Activated CD8-positive, alpha-beta T cell treated with anti-CD3 and anti-CD28 coated beads for 36 hours (primary cell): ENCODE measurements around the gene ACTR3C. TPM values are rescaled to one million over a fixed set of nuclear protein-coding genes. Genes with fewer than 3 reads are reported as not detected.
"Not testable (repeated sequence)": the region's sequence is repeated elsewhere in the genome, so short reads cannot be mapped to it uniquely, and the experiment has no call there.

ENCODE experiments used
- ATAC-seq: fragments of 200-7000 bp; cut with Tn5 transposase; one replicate; pipeline ENCODE4 v1.10.0; 2021; ENCODE audit warnings: mild to moderate bottlenecking, moderate library complexity
- CTCF ChIA-PET: fragments of 350-600 bp; sonication (Branson Sonifier 250); formaldehyde crosslinking; loops from one replicate; lab custom pipeline; 2021; ENCODE audit warnings: antibody characterized with exemption; lab: Charles Lee
- POLR2A ChIA-PET: fragments of 350-600 bp; sonication (Branson Sonifier 250); formaldehyde crosslinking; loops from one replicate; lab custom pipeline; 2021; ENCODE audit warnings: antibody characterized with exemption; lab: Charles Lee
- DNase-seq: peaks from one replicate; pipeline ENCODE4 v3.0.0-alpha.2; 2020
- H3K27ac Mint-ChIP-seq: one replicate; pipeline ENCODE4 v1.8.0; 2021; ENCODE audit warnings: mild to moderate bottlenecking, mixed read lengths
- H3K27me3 Mint-ChIP-seq: one replicate; pipeline ENCODE4 v1.8.0; 2021; ENCODE audit warnings: mixed read lengths
- H3K36me3 Mint-ChIP-seq: one replicate; pipeline ENCODE4 v1.8.0; 2021; ENCODE audit warnings: low read depth, mixed read lengths
- H3K4me1 Mint-ChIP-seq: one replicate; pipeline ENCODE4 v1.8.0; 2021; ENCODE audit warnings: low read depth, mixed read lengths
- H3K4me3 Mint-ChIP-seq: one replicate; pipeline ENCODE4 v1.8.0; 2021; ENCODE audit warnings: mild to moderate bottlenecking, moderate library complexity, mixed read lengths
- H3K9me3 Mint-ChIP-seq: one replicate; pipeline ENCODE4 v1.8.0; 2021; ENCODE audit warnings: mixed read lengths
- intact Hi-C: fragments of 100-400 bp; cut with micrococcal nuclease; formaldehyde crosslinking; loops from one replicate; pipeline ENCODE4 v1.10.0; 2022
- total RNA-seq, 2 experiments: library from RNA; stranded (reverse); gene quantifications; one replicate each; pipeline ENCODE4 v1.2.3, GENCODE V29; 2021
- TF ChIP-seq, protein P1 (sequence below): fragments of 200-600 bp; IDR thresholded peaks from one replicate; pipeline ENCODE4 v1.8.0; 2022; ENCODE audit warnings: antibody characterized with exemption, mild to moderate bottlenecking

ACTR3C gene
- total RNA-seq, 2 experiments from 2014 or later, result 2.6 to 2.9 TPM

DNA sequence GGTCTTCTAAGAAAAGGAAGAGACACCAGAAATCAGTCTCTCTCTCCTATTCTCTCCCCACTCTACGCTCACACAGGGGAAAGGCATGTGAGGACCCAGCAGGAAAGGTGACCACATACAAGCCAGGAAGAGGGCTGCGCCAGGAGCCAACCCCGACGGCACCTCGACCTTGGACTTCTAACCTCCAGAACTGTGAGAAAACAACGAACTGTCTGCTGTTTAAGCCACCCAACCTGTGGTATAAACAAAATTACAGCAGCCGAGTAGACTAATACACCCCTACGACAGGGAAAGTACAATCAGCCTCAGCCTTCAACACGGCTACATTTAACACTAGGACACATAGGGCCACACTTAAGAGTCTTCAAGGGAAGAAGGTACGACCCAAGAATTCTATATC is 26.5 kb downstream of the ACTR3C start:
- intact Hi-C loops, DNase-seq, POLR2A ChIA-PET, H3K27me3 Mint-ChIP-seq, H3K27ac Mint-ChIP-seq, ATAC-seq, H3K36me3 Mint-ChIP-seq, H3K4me1 Mint-ChIP-seq, H3K9me3 Mint-ChIP-seq, CTCF ChIA-PET, H3K4me3 Mint-ChIP-seq: not testable (repeated sequence)

DNA sequence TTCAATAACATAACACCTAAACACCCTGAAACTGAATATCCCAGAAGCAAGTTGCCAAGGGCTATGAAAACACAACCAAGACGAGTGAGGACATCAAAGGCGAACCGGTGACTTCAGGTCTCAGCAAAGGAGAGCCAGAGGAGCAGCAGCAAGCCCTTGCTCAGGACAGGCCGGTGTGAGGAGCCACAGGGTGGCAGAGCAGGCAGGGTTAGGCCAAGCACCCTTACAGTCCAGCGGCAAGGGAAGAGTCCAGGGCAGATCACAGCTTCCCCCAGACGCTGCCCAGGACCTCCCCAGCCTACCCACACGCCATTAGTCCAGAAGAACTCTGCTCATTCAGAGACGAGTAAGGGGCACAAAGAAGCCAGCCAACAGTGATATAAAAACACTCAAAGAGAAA is 27.7 kb downstream of the ACTR3C start:
- ATAC-seq, H3K4me1 Mint-ChIP-seq, H3K9me3 Mint-ChIP-seq, H3K4me3 Mint-ChIP-seq, H3K36me3 Mint-ChIP-seq, intact Hi-C loops, H3K27ac Mint-ChIP-seq, CTCF ChIA-PET, H3K27me3 Mint-ChIP-seq, POLR2A ChIA-PET, DNase-seq: not testable (repeated sequence)

DNA sequence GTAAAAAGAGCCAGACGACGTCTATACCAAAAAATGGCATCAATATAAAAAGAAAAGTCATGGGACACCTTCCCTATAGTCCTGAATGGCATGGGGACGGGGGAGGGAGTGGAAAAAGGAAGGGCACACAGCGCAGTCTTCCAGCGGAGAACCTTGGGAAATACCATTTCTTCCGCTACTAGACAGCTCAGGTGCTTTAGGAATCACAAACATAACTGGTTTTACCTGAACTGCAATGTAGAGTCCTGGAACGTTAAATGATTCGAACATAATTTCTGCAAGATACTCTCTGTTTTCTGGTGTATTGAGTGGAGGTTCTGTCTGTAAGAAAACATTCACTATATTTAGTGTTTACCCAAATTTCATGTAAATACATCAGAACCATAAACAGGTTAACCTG is 28.3 kb downstream of the ACTR3C start:
- H3K36me3 Mint-ChIP-seq, DNase-seq, POLR2A ChIA-PET, H3K27ac Mint-ChIP-seq, H3K9me3 Mint-ChIP-seq, H3K4me3 Mint-ChIP-seq, intact Hi-C loops, H3K4me1 Mint-ChIP-seq, ATAC-seq, H3K27me3 Mint-ChIP-seq, CTCF ChIA-PET: not testable (repeated sequence)

DNA sequence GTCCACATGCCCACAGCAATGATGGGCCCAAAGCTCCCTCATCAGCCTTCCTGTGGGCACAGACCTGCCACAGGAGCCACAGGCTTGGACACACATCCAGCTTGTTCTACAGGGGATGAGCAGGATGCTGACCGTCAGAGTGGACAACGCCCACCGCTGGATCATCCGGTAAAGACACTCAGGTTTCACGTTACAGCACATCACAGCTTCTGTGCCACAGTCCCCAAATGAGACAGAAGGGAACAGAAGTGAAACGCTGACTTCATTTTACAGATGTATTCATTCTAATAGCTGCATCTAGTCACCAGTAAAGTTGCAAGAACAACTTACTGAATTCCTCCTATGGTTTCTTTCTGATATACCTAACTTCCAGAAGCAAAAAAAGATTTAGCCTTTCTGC is 33.0 kb downstream of the ACTR3C start:
- not testable (repeated sequence) for DNase-seq, H3K27me3 Mint-ChIP-seq

DNA sequence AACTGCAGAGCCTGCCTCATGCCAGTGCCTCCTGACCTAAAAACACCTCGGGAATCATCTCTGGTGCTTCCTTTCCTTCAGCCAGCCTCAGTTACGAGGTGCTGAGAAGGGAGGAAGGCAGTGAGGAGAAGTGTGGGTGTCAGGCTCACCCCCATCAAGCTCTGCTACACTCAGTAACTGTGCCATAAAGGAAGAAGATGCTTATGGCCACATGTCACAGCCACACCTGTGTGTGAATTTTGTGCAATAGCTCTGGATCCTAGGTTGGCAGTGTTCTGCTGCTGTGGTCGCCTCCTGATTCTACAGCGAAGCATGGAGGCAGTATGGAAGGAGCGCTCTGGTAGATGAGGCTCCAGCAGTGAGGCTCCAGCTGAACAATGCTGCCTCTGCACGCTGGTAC is 34.5 kb downstream of the ACTR3C start:
- H3K36me3 Mint-ChIP-seq, H3K27ac Mint-ChIP-seq, H3K4me1 Mint-ChIP-seq, H3K9me3 Mint-ChIP-seq, H3K4me3 Mint-ChIP-seq, CTCF ChIA-PET, DNase-seq, intact Hi-C loops, H3K27me3 Mint-ChIP-seq, ATAC-seq, POLR2A ChIA-PET: not testable (repeated sequence)

More for the DNA sequence above, 33.0 kb downstream of the ACTR3C start:
- CTCF ChIA-PET, POLR2A ChIA-PET, H3K27ac Mint-ChIP-seq, H3K36me3 Mint-ChIP-seq, H3K9me3 Mint-ChIP-seq, H3K4me1 Mint-ChIP-seq, intact Hi-C loops, H3K4me3 Mint-ChIP-seq, ATAC-seq: not testable (repeated sequence)

DNA sequence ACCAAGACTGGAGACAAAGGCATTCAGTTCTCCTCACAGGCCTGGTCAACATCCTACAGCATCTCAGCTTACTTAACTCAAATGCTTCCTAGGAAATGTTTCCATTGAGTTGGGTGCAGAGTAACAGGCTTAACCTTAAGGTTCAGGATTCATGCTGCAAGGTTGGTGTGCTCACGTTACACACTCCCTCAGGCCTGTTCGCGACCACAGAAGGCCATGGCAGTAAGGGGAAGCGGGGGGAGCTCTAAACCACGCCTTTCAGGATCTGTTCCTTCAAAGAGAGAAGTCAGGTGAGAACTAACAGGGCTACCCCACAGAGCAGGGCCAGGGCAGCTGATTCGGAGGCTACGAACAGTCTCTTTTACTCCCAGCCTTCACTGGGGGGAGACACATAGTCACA is 35.5 kb downstream of the ACTR3C start:
- H3K4me1 Mint-ChIP-seq, ATAC-seq, DNase-seq, POLR2A ChIA-PET, CTCF ChIA-PET, H3K9me3 Mint-ChIP-seq, H3K4me3 Mint-ChIP-seq, H3K36me3 Mint-ChIP-seq, H3K27ac Mint-ChIP-seq, H3K27me3 Mint-ChIP-seq: not testable (repeated sequence)
- intact Hi-C loops, result loop anchor here (2.0 kb wide), 1 partner anchor 133 kb away; no protein-coding TSS in a partner anchor

DNA sequence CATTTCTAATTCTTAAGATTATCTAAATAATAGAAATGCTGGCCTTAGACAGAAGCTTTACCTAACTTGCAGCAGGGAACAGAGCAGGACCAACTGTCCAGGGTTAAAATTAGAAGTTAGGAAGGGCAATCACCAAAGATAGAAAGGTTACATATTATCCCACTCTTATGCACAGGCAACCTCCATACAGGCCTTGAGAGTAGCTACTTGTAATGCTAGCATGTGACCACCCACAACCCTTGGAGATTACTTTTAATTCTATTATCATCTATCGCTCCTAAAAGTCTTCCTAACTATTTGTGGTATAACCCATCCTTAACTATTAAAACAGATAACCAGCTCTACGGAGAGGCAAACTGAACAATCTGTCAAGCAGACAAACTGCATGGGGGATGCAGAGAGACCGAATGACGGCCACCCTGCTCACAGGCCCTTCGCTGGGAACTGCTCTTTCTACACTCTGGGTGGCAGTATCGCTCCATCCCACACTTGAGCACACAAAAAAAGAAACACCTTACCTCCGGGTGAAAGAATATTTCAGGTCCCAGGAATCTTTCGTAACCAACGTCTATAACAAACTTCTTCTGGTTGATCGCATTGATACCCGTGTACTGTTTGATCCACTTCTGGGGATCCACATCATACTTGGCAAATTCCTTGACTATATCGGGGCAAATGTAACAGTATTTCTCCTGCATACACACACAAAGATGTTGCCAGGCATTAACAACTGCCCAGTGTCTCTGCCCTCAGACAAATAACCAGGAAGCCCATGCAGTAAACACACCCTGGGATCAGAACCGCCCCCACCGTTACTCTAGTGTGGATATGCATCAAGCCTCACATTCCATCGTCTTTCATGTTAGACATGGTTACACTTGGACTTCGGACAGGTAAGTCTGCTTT is 37.2 kb downstream of the ACTR3C start:
- CTCF ChIA-PET, result interaction anchor here (0.8 to 1.8 kb wide), 2 partner anchors 136 to 147 kb away, joined by 4 to 5 read pairs; no protein-coding TSS in a partner anchor
- H3K27ac Mint-ChIP-seq, H3K4me3 Mint-ChIP-seq, H3K36me3 Mint-ChIP-seq, H3K27me3 Mint-ChIP-seq, H3K9me3 Mint-ChIP-seq, H3K4me1 Mint-ChIP-seq, POLR2A ChIA-PET: not testable (repeated sequence)
- TF ChIP-seq, protein P1, sequence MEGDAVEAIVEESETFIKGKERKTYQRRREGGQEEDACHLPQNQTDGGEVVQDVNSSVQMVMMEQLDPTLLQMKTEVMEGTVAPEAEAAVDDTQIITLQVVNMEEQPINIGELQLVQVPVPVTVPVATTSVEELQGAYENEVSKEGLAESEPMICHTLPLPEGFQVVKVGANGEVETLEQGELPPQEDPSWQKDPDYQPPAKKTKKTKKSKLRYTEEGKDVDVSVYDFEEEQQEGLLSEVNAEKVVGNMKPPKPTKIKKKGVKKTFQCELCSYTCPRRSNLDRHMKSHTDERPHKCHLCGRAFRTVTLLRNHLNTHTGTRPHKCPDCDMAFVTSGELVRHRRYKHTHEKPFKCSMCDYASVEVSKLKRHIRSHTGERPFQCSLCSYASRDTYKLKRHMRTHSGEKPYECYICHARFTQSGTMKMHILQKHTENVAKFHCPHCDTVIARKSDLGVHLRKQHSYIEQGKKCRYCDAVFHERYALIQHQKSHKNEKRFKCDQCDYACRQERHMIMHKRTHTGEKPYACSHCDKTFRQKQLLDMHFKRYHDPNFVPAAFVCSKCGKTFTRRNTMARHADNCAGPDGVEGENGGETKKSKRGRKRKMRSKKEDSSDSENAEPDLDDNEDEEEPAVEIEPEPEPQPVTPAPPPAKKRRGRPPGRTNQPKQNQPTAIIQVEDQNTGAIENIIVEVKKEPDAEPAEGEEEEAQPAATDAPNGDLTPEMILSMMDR, result peak; percentile 46
- DNase-seq, result peak; percentile 42
- peak; percentile 93 for ATAC-seq
- intact Hi-C loops, result loop anchor here (2.0 kb wide), 1 partner anchor 135 kb away; no protein-coding TSS in a partner anchor

DNA sequence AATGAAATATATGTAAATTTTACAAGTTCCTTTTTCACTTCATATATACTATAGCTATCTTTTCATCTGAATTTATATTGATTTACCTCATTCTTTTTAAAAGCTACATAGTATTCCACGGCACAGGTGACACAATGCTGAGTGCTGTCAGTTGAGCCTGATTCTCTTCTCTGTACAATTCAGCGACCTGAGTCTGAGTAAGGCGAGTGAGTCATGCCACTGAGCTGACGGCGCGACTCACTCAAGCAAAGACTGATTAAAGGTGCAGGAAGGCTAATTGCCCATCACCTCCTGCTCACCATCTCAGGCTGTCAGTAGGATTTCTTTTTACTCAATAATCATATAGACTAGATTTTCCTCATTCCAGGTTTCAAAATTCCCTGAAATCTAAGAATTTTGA is 39.7 kb downstream of the ACTR3C start:
- H3K27me3 Mint-ChIP-seq, intact Hi-C loops, H3K9me3 Mint-ChIP-seq, H3K27ac Mint-ChIP-seq, H3K36me3 Mint-ChIP-seq, H3K4me1 Mint-ChIP-seq, POLR2A ChIA-PET, CTCF ChIA-PET, H3K4me3 Mint-ChIP-seq, DNase-seq: not testable (repeated sequence)
- ATAC-seq, result peak; percentile 73

DNA sequence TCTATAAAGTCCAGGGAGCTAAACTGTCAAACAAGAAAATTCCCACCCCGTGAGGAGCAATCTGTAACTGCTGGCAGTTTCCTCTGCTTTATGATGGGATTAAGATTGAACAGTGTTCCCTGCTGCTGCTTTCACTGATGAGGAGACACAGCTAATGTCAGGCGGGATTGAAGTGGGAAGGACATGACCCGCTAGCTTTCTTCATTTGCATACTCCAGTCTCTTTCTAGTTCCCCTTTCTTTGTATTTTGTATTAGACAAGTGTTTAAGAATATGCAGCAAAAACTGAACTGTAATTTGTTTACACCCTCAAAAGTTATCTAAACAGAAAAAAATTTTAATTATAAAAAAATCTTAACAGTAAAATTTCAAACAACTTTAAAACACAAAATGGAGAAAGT is 40.2 kb downstream of the ACTR3C start:
- H3K9me3 Mint-ChIP-seq, ATAC-seq, H3K36me3 Mint-ChIP-seq, H3K27me3 Mint-ChIP-seq, H3K4me1 Mint-ChIP-seq, intact Hi-C loops, H3K4me3 Mint-ChIP-seq, POLR2A ChIA-PET, H3K27ac Mint-ChIP-seq, DNase-seq, CTCF ChIA-PET: not testable (repeated sequence)

DNA sequence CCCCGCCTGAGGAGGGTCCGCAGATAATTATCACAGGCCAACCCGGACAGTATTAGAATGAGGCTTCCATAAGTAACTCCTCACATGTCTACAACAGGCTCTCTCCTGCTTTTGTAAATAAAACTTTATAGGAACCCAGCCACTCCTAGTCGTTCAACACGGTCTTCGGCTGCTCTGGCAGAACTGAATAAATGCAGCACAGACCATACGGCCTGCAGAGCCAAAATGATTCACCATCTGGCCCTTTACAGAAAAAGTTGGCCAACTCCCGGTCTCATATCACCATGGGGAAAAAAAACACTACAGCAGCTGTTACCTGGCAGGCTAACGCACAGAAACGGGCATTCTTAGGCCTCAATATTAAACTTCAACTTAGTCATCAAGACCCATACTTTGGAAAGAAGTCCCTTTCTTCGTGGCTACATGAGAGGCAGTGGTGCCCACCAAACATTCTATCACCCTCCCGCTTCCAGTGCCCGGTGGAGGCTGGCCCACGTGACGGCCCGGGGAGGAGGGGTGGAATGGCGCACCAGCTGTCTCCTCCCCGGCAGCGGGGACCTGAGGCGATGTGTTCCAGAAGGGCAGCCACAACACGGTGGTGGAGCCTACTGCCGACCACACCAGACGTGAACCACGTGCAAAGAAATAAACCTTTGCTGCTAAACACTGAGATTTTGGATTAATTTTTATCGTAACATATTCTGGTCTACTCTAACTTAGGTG is 41.5 kb downstream of the ACTR3C start:
- DNase-seq, H3K27me3 Mint-ChIP-seq, H3K4me3 Mint-ChIP-seq, intact Hi-C loops, H3K9me3 Mint-ChIP-seq, CTCF ChIA-PET, ATAC-seq, POLR2A ChIA-PET, H3K36me3 Mint-ChIP-seq, H3K4me1 Mint-ChIP-seq, H3K27ac Mint-ChIP-seq: not testable (repeated sequence)

DNA sequence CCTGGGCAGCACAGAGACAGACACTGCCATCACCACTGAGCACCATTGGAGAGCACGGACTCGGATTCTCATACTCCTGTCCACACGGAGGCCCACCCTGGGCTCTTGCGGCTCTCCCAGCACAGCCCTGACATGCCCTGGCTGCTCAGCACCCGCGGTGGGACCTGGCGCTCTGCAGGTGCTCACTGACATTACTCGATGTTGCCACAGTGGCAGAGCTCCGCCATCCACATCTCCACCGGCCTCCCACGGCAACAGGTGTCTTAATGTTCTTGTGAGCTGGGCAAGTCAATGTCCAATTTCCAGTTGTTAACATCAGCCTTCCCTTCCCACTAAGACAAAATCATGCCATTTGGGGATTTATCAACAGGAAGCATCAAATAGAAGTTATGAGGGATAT is 45.0 kb downstream of the ACTR3C start:
- H3K9me3 Mint-ChIP-seq, CTCF ChIA-PET, H3K4me3 Mint-ChIP-seq, H3K36me3 Mint-ChIP-seq, ATAC-seq, H3K27ac Mint-ChIP-seq, POLR2A ChIA-PET, intact Hi-C loops, H3K4me1 Mint-ChIP-seq, DNase-seq, H3K27me3 Mint-ChIP-seq: not testable (repeated sequence)
